GM12878 (cell line): Measurements from ENCODE around the gene PSMB1. TPM values are rescaled to one million over a fixed set of nuclear protein-coding genes. Genes with fewer than 3 reads are reported as not detected.

ENCODE experiments used
- BHLHE40 ChIP-seq, 2 experiments: fragments of 450-650 bp in 1 of 2; IDR thresholded peaks; 2 replicates each; pipeline ENCODE4 v1.6.1; 2011 to 2017; ENCODE audit warnings: low read depth in 2 of 2, borderline replicate concordance in 1 of 2, improper control_type of control experiment in 1 of 2, low read length in 1 of 2, mild to moderate bottlenecking in 1 of 2
- BRCA1 ChIP-seq: IDR thresholded peaks from 2 replicates; pipeline ENCODE4 v1.6.1; 2011; ENCODE audit warnings: low read depth, low read length, improper control_type of control experiment
- CBX5 ChIP-seq: sonication (generic); IDR thresholded peaks from 2 replicates; pipeline ENCODE4 v1.6.1; 2016; ENCODE audit warnings: low read depth, moderate library complexity, mild to moderate bottlenecking, inconsistent platforms
- CHD4 ChIP-seq: fragments of 200-600 bp; sonication (generic); IDR thresholded peaks from 2 replicates; pipeline ENCODE4 v1.6.1; 2016; ENCODE audit warnings: mild to moderate bottlenecking
- EP300 ChIP-seq, 2 experiments: fragments of 150-350 bp in 1 of 2; IDR thresholded peaks; 2 replicates each; pipeline ENCODE4 v1.6.1; 2011 to 2012; ENCODE audit warnings: low read depth in 2 of 2, low read length in 2 of 2, borderline replicate concordance in 1 of 2, improper control_type of control experiment in 1 of 2, inconsistent platforms in 1 of 2; ENCODE audit not compliant: control insufficient read depth in 1 of 2
- ETV6 ChIP-seq, 2 experiments: fragments of 450-650 bp in 1 of 2; IDR thresholded peaks in 1 of 2; conservative IDR thresholded peaks in 1 of 2; 2 replicates each; pipeline ENCODE4 v1.6.1; 2014; ENCODE audit warnings: antibody characterized with exemption in 1 of 2, borderline replicate concordance in 1 of 2, low read depth in 1 of 2, mild to moderate bottlenecking in 1 of 2, moderate library complexity in 1 of 2
- HCFC1 ChIP-seq: fragments of 150-350 bp; IDR thresholded peaks from 2 replicates; pipeline ENCODE4 v1.6.1; 2014; ENCODE audit warnings: low read length
- HDGF ChIP-seq: fragments of 450-650 bp; IDR thresholded peaks from 2 replicates; pipeline ENCODE4 v1.6.1; 2016; ENCODE audit warnings: antibody characterized with exemption
- JUNB ChIP-seq: IDR thresholded peaks from 2 replicates; pipeline ENCODE4 v1.6.1; 2016; ENCODE audit warnings: antibody characterized with exemption, mild to moderate bottlenecking
- KAT2A ChIP-seq: conservative IDR thresholded peaks from 2 replicates; pipeline ENCODE4 v1.6.1; 2011; ENCODE audit warnings: low read depth, low read length; ENCODE audit not compliant: control insufficient read depth
- KLF5 ChIP-seq: fragments of 450-650 bp; IDR thresholded peaks from 2 replicates; pipeline ENCODE4 v1.6.1; 2014; ENCODE audit warnings: mild to moderate bottlenecking; ENCODE audit not compliant: partially characterized antibody
- PAX5 ChIP-seq: IDR thresholded peaks from 2 replicates; pipeline ENCODE4 v1.6.1; 2011; ENCODE audit warnings: low read depth, low read length, borderline replicate concordance
- PKNOX1 ChIP-seq: fragments of 450-650 bp; IDR thresholded peaks from 2 replicates; pipeline ENCODE4 v1.6.1; 2016; ENCODE audit warnings: mild to moderate bottlenecking
- RCOR1 ChIP-seq: conservative IDR thresholded peaks from 2 replicates; pipeline ENCODE4 v1.6.1; 2012; ENCODE audit warnings: low read depth, low read length, improper control_type of control experiment
- SMAD5 ChIP-seq: IDR thresholded peaks from 2 replicates; pipeline ENCODE4 v1.6.1; 2016; ENCODE audit warnings: antibody characterized with exemption, low read depth
- SP1 ChIP-seq: IDR thresholded peaks from one replicate; pipeline ENCODE4 v1.6.1; 2011; ENCODE audit warnings: low read depth, low read length
- SPI1 ChIP-seq: IDR thresholded peaks from 2 replicates; pipeline ENCODE4 v1.6.1; 2011; ENCODE audit warnings: low read depth, mild to moderate bottlenecking, low read length, moderate library complexity, borderline replicate concordance; ENCODE audit not compliant: insufficient read depth
- SREBF2 ChIP-seq: IDR thresholded peaks from 2 replicates; pipeline ENCODE4 v1.6.1; 2012; ENCODE audit warnings: mild to moderate bottlenecking, low read length
- TARDBP ChIP-seq: IDR thresholded peaks from 2 replicates; pipeline ENCODE4 v1.6.1; 2016; ENCODE audit warnings: borderline replicate concordance
- TBL1XR1 ChIP-seq: IDR thresholded peaks from 2 replicates; pipeline ENCODE4 v1.6.1; 2012; ENCODE audit warnings: low read depth, low read length, improper control_type of control experiment
- ZNF622 ChIP-seq: fragments of 450-650 bp; IDR thresholded peaks from 2 replicates; pipeline ENCODE4 v1.6.1; 2017; ENCODE audit warnings: mild to moderate bottlenecking, inconsistent platforms
- polyA plus RNA-seq, 11 experiments: library from polyadenylated mRNA; depleted of rRNA in 4 of 11; unstranded in 6 of 11; stranded (reverse) in 5 of 11; fragments of >200 nt; fragmentation: Nextera tagmentation in 4 of 11; fragmentation: Illumina TruSeq in 1 of 11; extraction: Ambion mirVana in 4 of 11; extraction: Trizol in 1 of 11; gene quantifications; 1 replicate in 1 of 11; 2 replicates in 10 of 11; pipeline versions ENCODE4 v1.2.1 to v1.2.3, GENCODE V29; 2011 to 2016; ENCODE audit warnings: inconsistent platforms in 2 of 11, missing spikeins in 2 of 11, low read depth in 1 of 11
- total RNA-seq, 4 experiments: library from RNA; depleted of rRNA in 3 of 4; stranded (reverse); fragments of >200 nt in 3 of 4; fragmentation: Illumina TruSeq in 1 of 4; extraction: Trizol in 1 of 4; gene quantifications; 2 replicates each; pipeline versions ENCODE4 v1.2.1 to v1.2.3, GENCODE V29; 2013 to 2021
- TF ChIP-seq, protein P1 (sequence below): IDR thresholded peaks from 2 replicates; pipeline ENCODE4 v1.6.1; 2011; ENCODE audit warnings: low read depth, mild to moderate bottlenecking, low read length, moderate library complexity, borderline replicate concordance; ENCODE audit errors: extremely low read depth
- TF ChIP-seq, protein P2 (sequence below): IDR thresholded peaks from 2 replicates; pipeline ENCODE4 v1.6.1; 2012; ENCODE audit warnings: low read depth, low read length, improper control_type of control experiment
- TF ChIP-seq, protein P3 (sequence below): fragments of 450-650 bp; IDR thresholded peaks from 2 replicates; pipeline ENCODE4 v1.6.1; 2018; ENCODE audit warnings: borderline replicate concordance, mild to moderate bottlenecking; ENCODE audit not compliant: partially characterized antibody
- TF ChIP-seq, protein P4 (sequence below): IDR thresholded peaks from 2 replicates; pipeline ENCODE4 v1.6.1; 2011; ENCODE audit warnings: borderline replicate concordance, low read depth, mild to moderate bottlenecking, moderate library complexity, mixed read lengths, low read length; ENCODE audit not compliant: insufficient read depth; ENCODE audit errors: extremely low read length

Gene PSMB1
- total and polyA plus RNA-seq, 10 of the 15 experiments (the other 5 are each of a cell fraction or from before 2014, with no cell fraction given): 208 to 1,317 (median 508) TPM

DNA sequence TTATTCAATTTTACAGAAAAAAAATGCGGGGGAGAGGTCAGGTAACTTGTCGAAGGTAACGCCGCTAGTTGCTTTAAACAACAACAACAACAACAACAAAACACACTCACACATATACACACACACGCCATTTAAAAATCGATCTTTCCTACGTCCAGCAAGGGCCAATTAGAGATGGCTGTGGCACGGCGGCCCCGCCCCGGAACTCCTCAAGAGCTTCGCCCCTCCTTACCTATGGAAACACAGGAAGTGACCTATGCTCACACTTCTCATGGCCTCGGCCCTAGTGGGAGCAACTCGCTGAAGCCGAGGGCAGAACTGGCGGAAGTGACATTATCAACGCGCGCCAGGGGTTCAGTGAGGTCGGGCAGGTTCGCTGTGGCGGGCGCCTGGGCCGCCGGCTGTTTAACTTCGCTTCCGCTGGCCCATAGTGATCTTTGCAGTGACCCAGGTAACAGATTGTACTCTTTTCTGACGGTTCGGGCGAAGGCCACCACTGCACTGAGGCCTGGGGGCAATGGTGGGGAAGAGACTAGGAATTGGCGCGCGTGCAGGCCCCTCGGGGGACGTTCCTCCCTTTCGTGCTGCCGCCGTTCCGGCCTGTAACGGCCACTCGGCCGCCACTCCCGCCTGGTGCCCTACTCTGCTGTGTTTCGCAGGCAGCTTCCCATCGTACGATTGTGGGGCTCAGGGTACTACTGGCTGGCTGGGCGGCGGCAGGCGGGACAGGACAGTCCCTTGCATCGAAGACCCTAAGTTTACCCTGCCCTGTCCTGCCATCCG lies 1.1 kb upstream of the PSMB1 start, which contains the start of gene TBP (continued):
- TF ChIP-seq, protein P1, sequence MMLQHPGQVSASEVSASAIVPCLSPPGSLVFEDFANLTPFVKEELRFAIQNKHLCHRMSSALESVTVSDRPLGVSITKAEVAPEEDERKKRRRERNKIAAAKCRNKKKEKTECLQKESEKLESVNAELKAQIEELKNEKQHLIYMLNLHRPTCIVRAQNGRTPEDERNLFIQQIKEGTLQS: peak; percentile 83; the same call in 1 of the 2 replicates
- TF ChIP-seq ETV6 (conservative IDR thresholded peaks at IDR 0.05 in 1 of 2, IDR thresholded peaks at IDR 0.05 in 1 of 2; ENCODE audit: borderline replicate concordance in 1 of 2, low read depth in 1 of 2) (no peak), SP1 (peak; percentile 77), TARDBP (peak; percentile 74; the same call in 1 of the 2 replicates), CHD4 (no peak), JUNB (no peak), BRCA1 (no peak), TBL1XR1 (no peak), RCOR1 (no peak), ZNF622 (no peak), SREBF2 (peak; percentile 36; the same call in 1 of the 2 replicates), BHLHE40 (IDR thresholded peaks at IDR 0.05; ENCODE audit: borderline replicate concordance in 1 of 2, low read depth in 2 of 2, low read length in 1 of 2) (peak; percentile 39 to 69), PKNOX1 (peak; percentile 89), EP300 (IDR thresholded peaks at IDR 0.05; ENCODE audit: borderline replicate concordance in 1 of 2, control insufficient read depth in 1 of 2, low read depth in 2 of 2, low read length in 2 of 2) (peak in 1 of 2 experiments; percentile 63; a peak in 1 of 4 replicates), HDGF (no peak; the same call in 1 of the 2 replicates), SPI1 (0 out of 2 replicates have a peak, but pooled peaks have one; percentile 4), KLF5 (peak; percentile 62), CBX5 (no peak), HCFC1 (peak; percentile 95), PAX5 (peak; percentile 13; the same call in 1 of the 2 replicates), SMAD5 (no peak), KAT2A (no peak)
- TF ChIP-seq, protein P2, sequence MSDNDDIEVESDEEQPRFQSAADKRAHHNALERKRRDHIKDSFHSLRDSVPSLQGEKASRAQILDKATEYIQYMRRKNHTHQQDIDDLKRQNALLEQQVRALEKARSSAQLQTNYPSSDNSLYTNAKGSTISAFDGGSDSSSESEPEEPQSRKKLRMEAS: peak; percentile 26; the same call in 1 of the 2 replicates
- TF ChIP-seq, protein P3, sequence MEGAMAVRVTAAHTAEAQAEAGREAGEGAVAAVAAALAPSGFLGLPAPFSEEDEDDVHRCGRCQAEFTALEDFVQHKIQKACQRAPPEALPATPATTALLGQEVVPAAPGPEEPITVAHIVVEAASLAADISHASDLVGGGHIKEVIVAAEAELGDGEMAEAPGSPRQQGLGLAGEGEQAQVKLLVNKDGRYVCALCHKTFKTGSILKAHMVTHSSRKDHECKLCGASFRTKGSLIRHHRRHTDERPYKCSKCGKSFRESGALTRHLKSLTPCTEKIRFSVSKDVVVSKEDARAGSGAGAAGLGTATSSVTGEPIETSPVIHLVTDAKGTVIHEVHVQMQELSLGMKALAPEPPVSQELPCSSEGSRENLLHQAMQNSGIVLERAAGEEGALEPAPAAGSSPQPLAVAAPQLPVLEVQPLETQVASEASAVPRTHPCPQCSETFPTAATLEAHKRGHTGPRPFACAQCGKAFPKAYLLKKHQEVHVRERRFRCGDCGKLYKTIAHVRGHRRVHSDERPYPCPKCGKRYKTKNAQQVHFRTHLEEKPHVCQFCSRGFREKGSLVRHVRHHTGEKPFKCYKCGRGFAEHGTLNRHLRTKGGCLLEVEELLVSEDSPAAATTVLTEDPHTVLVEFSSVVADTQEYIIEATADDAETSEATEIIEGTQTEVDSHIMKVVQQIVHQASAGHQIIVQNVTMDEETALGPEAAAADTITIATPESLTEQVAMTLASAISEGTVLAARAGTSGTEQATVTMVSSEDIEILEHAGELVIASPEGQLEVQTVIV: peak; percentile 75
- TF ChIP-seq, protein P4, sequence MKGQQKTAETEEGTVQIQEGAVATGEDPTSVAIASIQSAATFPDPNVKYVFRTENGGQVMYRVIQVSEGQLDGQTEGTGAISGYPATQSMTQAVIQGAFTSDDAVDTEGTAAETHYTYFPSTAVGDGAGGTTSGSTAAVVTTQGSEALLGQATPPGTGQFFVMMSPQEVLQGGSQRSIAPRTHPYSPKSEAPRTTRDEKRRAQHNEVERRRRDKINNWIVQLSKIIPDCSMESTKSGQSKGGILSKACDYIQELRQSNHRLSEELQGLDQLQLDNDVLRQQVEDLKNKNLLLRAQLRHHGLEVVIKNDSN: no peak
